HEK293T (cell line): ENCODE measurements around the gene VSTM2L.

Experiments
- BHLHE40 ChIP-seq: fragments of 450-650 bp; IDR thresholded peaks from 2 replicates; pipeline ENCODE4 v1.6.1; 2016; ENCODE audit warnings: mild to moderate bottlenecking, moderate library complexity, borderline replicate concordance
- ELF4 ChIP-seq: fragments of 450-650 bp; IDR thresholded peaks from 2 replicates; pipeline ENCODE4 v1.6.1; 2017; ENCODE audit warnings: antibody characterized with exemption
- FOXA1 ChIP-seq: fragments of 450-650 bp; IDR thresholded peaks from 2 replicates; pipeline ENCODE4 v1.6.1; 2016; ENCODE audit warnings: mild to moderate bottlenecking
- FOXK2 ChIP-seq: fragments of 450-650 bp; IDR thresholded peaks from 2 replicates; pipeline ENCODE4 v1.6.1; 2016; ENCODE audit warnings: mild to moderate bottlenecking
- FOXM1 ChIP-seq: fragments of 450-650 bp; IDR thresholded peaks from 2 replicates; pipeline ENCODE4 v1.6.1; 2017; ENCODE audit warnings: mild to moderate bottlenecking, borderline replicate concordance
- HDGF ChIP-seq: fragments of 450-650 bp; IDR thresholded peaks from 2 replicates; pipeline ENCODE4 v1.6.1; 2017; ENCODE audit warnings: antibody characterized with exemption, borderline replicate concordance
- L3MBTL2 ChIP-seq: fragments of 450-650 bp; conservative IDR thresholded peaks from 2 replicates; pipeline ENCODE4 v1.6.1; 2016; ENCODE audit warnings: mild to moderate bottlenecking
- LEF1 ChIP-seq: fragments of 450-650 bp; IDR thresholded peaks from 2 replicates; pipeline ENCODE4 v1.6.1; 2017; ENCODE audit warnings: mild to moderate bottlenecking, borderline replicate concordance
- NFRKB ChIP-seq: fragments of 450-650 bp; IDR thresholded peaks from 2 replicates; pipeline ENCODE4 v1.6.1; 2016; ENCODE audit warnings: mild to moderate bottlenecking, moderate library complexity
- PKNOX1 ChIP-seq: fragments of 450-650 bp; IDR thresholded peaks from 2 replicates; pipeline ENCODE4 v1.6.1; 2016
- SP1 ChIP-seq: fragments of 450-650 bp; IDR thresholded peaks from 2 replicates; pipeline ENCODE4 v1.6.1; 2017
- SUZ12 ChIP-seq: fragments of 450-650 bp; IDR thresholded peaks from 2 replicates; pipeline ENCODE4 v1.6.1; 2016; ENCODE audit warnings: mild to moderate bottlenecking
- TARDBP ChIP-seq: fragments of 450-650 bp; IDR thresholded peaks from 2 replicates; pipeline ENCODE4 v1.6.1; 2016
- ZNF384 ChIP-seq: fragments of 450-650 bp; IDR thresholded peaks from 2 replicates; pipeline ENCODE4 v1.6.1; 2016

- TF ChIP-seq SP1: no peak
- TF ChIP-seq BHLHE40: no peak
- TF ChIP-seq FOXK2: no peak
- no peak for TF ChIP-seq FOXA1
- TF ChIP-seq PKNOX1: no peak
- no peak for TF ChIP-seq HDGF
- TF ChIP-seq LEF1: no peak
- no peak for TF ChIP-seq FOXM1
- no peak for TF ChIP-seq TARDBP
- no peak for TF ChIP-seq ELF4
- TF ChIP-seq NFRKB: no peak
- no peak for TF ChIP-seq ZNF384
- TF ChIP-seq SUZ12: no peak
- TF ChIP-seq L3MBTL2: no peak
These were observed 32.6 kb upstream of the VSTM2L start for GRCh38 chr20:37870294-37870693.
